GM12864 (cell line): ENCODE results near the gene ABCC4.

Experiments used
- DNase-seq: peaks from one replicate; pipeline ENCODE4 v3.0.0-alpha.2; 2011; ENCODE audit warnings: low read depth
- H3K4me3 ChIP-seq: 2 replicates; pipeline ENCODE4 v1.5.1; 2011; ENCODE audit warnings: mild to moderate bottlenecking, low read depth, low read length, control low read depth
- CTCF ChIP-seq: IDR thresholded peaks from 2 replicates; pipeline ENCODE4 v1.5.1; 2011; ENCODE audit warnings: low read depth, mild to moderate bottlenecking, moderate library complexity, low read length, control low read depth, inconsistent platforms; ENCODE audit errors: missing control alignments

Gene ABCC4

DNA sequence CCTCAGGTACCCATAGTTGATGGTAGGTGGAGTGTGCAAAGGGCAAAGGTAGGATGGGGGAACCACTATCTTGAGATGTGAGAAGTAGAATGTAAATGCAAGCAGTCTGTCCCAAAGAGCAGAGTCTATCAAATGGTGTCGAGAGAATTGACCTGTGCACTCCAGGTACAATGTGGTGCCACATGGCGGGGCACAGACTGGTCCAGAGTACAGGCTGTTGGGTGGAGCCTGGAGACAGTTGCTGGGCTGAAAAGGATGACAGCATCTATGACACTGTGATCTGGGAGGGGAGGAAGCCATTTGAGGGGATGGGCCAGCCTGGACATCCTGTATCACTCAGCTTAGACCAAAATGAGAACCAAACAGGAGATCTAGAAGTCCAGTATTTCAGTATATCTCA, 180.6 kb downstream of the ABCC4 start:
- no peak for DNase-seq
- H3K4me3 ChIP-seq: no peak overlapping the region
- no peak for TF ChIP-seq CTCF

- no peak for DNase-seq
- H3K4me3 ChIP-seq: no peak overlapping the region
- no peak for TF ChIP-seq CTCF
Measured at GRCh38 chr13:95118541-95119324, 182.5 kb downstream of the ABCC4 start.

- no peak overlapping the region for H3K4me3 ChIP-seq
- DNase-seq: no peak
- TF ChIP-seq CTCF: no peak
Measured at GRCh38 chr13:95117092-95117491, 184.2 kb downstream of the ABCC4 start.

DNA sequence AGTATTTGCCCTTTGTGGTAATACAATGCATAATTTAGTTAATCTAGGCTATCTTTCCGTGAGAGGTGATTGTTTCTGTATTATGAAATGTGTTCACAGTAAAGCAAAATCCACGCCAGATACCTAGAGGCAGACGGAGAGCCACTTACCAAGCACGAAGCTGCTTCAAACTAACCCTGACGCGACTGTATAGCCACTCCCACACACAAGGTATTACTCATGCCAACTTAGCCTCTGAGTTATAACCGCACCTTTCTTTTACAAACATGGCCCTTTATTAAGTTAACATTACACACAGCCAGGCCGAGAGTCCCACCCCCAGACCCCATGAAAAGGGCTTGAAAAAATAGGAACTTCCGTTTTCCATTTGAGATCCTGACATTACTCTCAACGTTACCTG, 185.7 kb downstream of the ABCC4 start:
- H3K4me3 ChIP-seq: no peak overlapping the region
- no peak for DNase-seq
- no peak for TF ChIP-seq CTCF

DNA sequence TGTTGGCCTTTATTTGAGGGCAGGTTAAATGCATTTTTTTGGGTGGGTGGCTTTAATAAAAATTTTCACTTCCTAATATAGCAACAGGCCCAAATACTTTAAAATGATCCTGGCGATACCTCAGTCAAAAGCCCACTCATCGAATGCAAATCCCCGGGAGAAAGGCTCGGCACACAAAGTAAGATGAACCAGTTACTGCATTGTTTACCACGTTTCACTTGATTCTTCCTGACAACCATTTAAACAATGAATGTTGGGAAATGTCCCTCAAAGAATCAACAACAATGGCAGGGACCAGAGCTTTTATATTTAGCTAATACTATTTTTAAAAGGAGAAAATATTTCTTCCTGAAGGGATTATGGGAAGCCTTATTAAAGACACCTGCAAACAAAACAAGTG, 187.7 kb downstream of the ABCC4 start:
- no peak for DNase-seq
- no peak overlapping the region for H3K4me3 ChIP-seq
- no peak for TF ChIP-seq CTCF

- TF ChIP-seq CTCF: no peak
- no peak overlapping the region for H3K4me3 ChIP-seq
- DNase-seq: no peak
Measured at GRCh38 chr13:95112883-95113282, 188.4 kb downstream of the ABCC4 start.

DNA sequence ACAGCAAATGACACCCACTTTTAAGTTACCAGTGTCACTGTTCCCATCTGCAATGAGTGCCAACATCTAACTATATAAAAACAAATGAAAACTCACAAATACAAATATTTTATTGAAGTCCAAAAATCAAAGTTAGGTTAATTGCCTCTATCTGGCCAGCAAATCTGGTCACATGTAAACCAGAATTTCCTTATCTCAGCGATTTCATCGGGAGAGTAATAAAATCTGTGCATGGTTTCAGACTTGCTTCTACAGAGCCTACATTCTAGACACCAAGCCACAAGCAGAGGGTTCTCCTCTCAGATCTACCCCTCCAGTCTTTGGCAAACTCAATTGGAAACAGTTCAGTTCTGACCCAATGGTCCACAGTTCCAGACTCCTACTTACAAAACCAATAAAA, 189.6 kb downstream of the ABCC4 start:
- TF ChIP-seq CTCF: no peak

More for the DNA sequence above, 189.6 kb downstream of the ABCC4 start:
- no peak for DNase-seq
- no peak overlapping the region for H3K4me3 ChIP-seq
